GM12878 (cell line): Measurements from ENCODE around the gene NFATC1. TPM values are rescaled to one million over a fixed set of nuclear protein-coding genes. Genes with fewer than 3 reads are reported as not detected.

Source experiments
- ATAC-seq: fragments of 200-7000 bp; cut with Tn5 transposase; 3 replicates; pipeline ENCODE4 v1.9.1; 2020; ENCODE audit warnings: mild to moderate bottlenecking, moderate library complexity
- BruUV-seq: library from RNA; stranded (reverse); fragments of 400-500 nt; replicated peaks from 2 replicates; lab custom pipeline; 2021; lab: Mats Ljungman, UMichigan
- CTCF ChIA-PET: fragments of 300-600 bp; sonication (Branson Sonifier 250); formaldehyde crosslinking; extraction: SDS; loops from one replicate; lab custom pipeline; 2021; ENCODE audit warnings: inconsistent platforms; lab: Yijun Ruan, JAX
- POLR2A ChIA-PET: fragments of 350-600 bp; formaldehyde crosslinking; extraction: SDS; loops from one replicate; lab custom pipeline; 2021; ENCODE audit warnings: inconsistent platforms; lab: Charles Lee
- RAD21 ChIA-PET: fragments of 300-600 bp; sonication (Branson Sonifier 250); formaldehyde crosslinking; loops from one replicate; lab custom pipeline; 2023; ENCODE audit warnings: antibody characterized with exemption; ENCODE audit not compliant: unreplicated experiment; lab: Charles Lee
- SMC1A ChIA-PET: fragments of 300-600 bp; sonication (Branson Sonifier 250); formaldehyde crosslinking; loops from one replicate; lab custom pipeline; 2023; ENCODE audit not compliant: unreplicated experiment, uncharacterized antibody; lab: Charles Lee
- DNase-seq: peaks from one replicate; pipeline ENCODE4 v3.0.0-alpha.2; 2011; ENCODE audit warnings: low read depth, low spot score
- FAIRE-seq: peaks from 3 replicates; lab custom pipeline; 2011; peaks lifted over from hg19 to GRCh38; lab: Jason Lieb, UNC
- H2AFZ ChIP-seq: 2 replicates; pipeline ENCODE4 v1.6.0; 2011; ENCODE audit warnings: low read depth, low read length, control low read depth; ENCODE audit not compliant: control insufficient read depth
- H3K27ac ChIP-seq: 2 replicates; pipeline ENCODE4 v1.5.1; 2011; ENCODE audit warnings: control low read depth; ENCODE audit not compliant: control insufficient read depth, insufficient read depth
- H3K27me3 ChIP-seq, 2 experiments: replicated peaks in 1 of 2; 2 replicates each; pipeline versions ENCODE4 v1.6.0 to v1.6.1; 2011; ENCODE audit warnings: low read length in 1 of 2; ENCODE audit not compliant: control insufficient read depth in 2 of 2, insufficient read depth in 2 of 2
- H3K36me3 ChIP-seq, 2 experiments: 2 replicates each; pipeline ENCODE4 v1.5.1; 2011; ENCODE audit warnings: low read length in 1 of 2; ENCODE audit not compliant: control insufficient read depth in 2 of 2, insufficient read depth in 2 of 2
- H3K4me1 ChIP-seq: 2 replicates; pipeline ENCODE4 v1.6.1; 2011; ENCODE audit warnings: mild to moderate bottlenecking, low read length, moderate library complexity, mixed read lengths; ENCODE audit not compliant: control insufficient read depth, insufficient read depth
- H3K4me2 ChIP-seq: 2 replicates; pipeline ENCODE4 v1.6.0; 2011; ENCODE audit warnings: control low read depth; ENCODE audit not compliant: control insufficient read depth, insufficient read depth
- H3K4me3 ChIP-seq: fragments of 200-600 bp; sonication (generic); 2 replicates; pipeline ENCODE4 v1.5.1; 2016
- H3K79me2 ChIP-seq: 2 replicates; pipeline ENCODE4 v1.6.0; 2011; ENCODE audit warnings: low read length; ENCODE audit not compliant: control insufficient read depth, insufficient read depth
- H3K9ac ChIP-seq: 2 replicates; pipeline ENCODE4 v1.8.0; 2011; ENCODE audit warnings: low read length, control low read depth, mixed read lengths; ENCODE audit not compliant: control insufficient read depth, insufficient read depth
- H3K9me3 ChIP-seq: replicated peaks from 3 replicates; pipeline ENCODE4 v1.5.1; 2011; ENCODE audit warnings: mild to moderate bottlenecking, low read length; ENCODE audit not compliant: control insufficient read depth, insufficient read depth
- H4K20me1 ChIP-seq: 2 replicates; pipeline ENCODE4 v1.6.0; 2011; ENCODE audit not compliant: control insufficient read depth, insufficient read depth
- ATF7 ChIP-seq: fragments of 450-650 bp; IDR thresholded peaks from 2 replicates; pipeline ENCODE4 v1.6.1; 2016; ENCODE audit warnings: low read depth, mild to moderate bottlenecking
- BCL11A ChIP-seq: IDR thresholded peaks from 2 replicates; pipeline ENCODE4 v1.6.1; 2011; ENCODE audit warnings: low read depth, low read length
- LARP7 ChIP-seq: fragments of 450-650 bp; IDR thresholded peaks from 2 replicates; pipeline ENCODE4 v1.6.1; 2017; ENCODE audit warnings: mild to moderate bottlenecking
- SMC3 ChIP-seq: IDR thresholded peaks from 2 replicates; pipeline ENCODE4 v1.6.1; 2011; ENCODE audit warnings: low read length, improper control_type of control experiment, borderline replicate concordance
- TCF12 ChIP-seq: IDR thresholded peaks from 2 replicates; pipeline ENCODE4 v1.6.1; 2011; ENCODE audit warnings: low read depth, mild to moderate bottlenecking, low read length
- TCF7 ChIP-seq: IDR thresholded peaks from 2 replicates; pipeline ENCODE4 v1.6.1; 2014; ENCODE audit warnings: antibody characterized with exemption, borderline replicate concordance
- ZBTB11 ChIP-seq: fragments of 450-650 bp; formaldehyde crosslinking; IDR thresholded peaks from 2 replicates; pipeline ENCODE4 v1.5.0; 2022; ENCODE audit warnings: mild to moderate bottlenecking, missing genetic modification characterization
- ZNF217 ChIP-seq: fragments of 450-650 bp; IDR thresholded peaks from 2 replicates; pipeline ENCODE4 v1.6.1; 2017; ENCODE audit warnings: antibody characterized with exemption, mild to moderate bottlenecking
- WGBS: methylation state at CpG from one replicate; pipeline ENCODE4 v1.1.6; 2016; ENCODE audit warnings: low lambda C conversion rate; ENCODE audit not compliant: insufficient replicate concordance, insufficient coverage; ENCODE audit errors: missing lambda C conversion rate; 5-methylcytosine and 5-hydroxymethylcytosine counted together
- in situ Hi-C: fragments of 300-500 bp; cut with MboI; formaldehyde crosslinking; loops from 9 replicates; pipeline ENCODE4 v1.14.3; 2018; ENCODE audit warnings: mixed read lengths
- intact Hi-C: fragments of 100-400 bp; cut with micrococcal nuclease; formaldehyde crosslinking; loops from one replicate; pipeline ENCODE4 v1.14.2; 2022; ENCODE audit not compliant: unreplicated experiment
- polyA plus RNA-seq, 11 experiments: library from polyadenylated mRNA; depleted of rRNA in 4 of 11; unstranded in 6 of 11; stranded (reverse) in 5 of 11; fragments of >200 nt; fragmentation: Nextera tagmentation in 4 of 11; fragmentation: Illumina TruSeq in 1 of 11; extraction: Ambion mirVana in 4 of 11; extraction: Trizol in 1 of 11; gene quantifications; 1 replicate in 1 of 11; 2 replicates in 10 of 11; pipeline versions ENCODE4 v1.2.1 to v1.2.3, GENCODE V29; 2011 to 2016; ENCODE audit warnings: inconsistent platforms in 2 of 11, missing spikeins in 2 of 11, low read depth in 1 of 11
- total RNA-seq, 4 experiments: library from RNA; depleted of rRNA in 3 of 4; stranded (reverse); fragments of >200 nt in 3 of 4; fragmentation: Illumina TruSeq in 1 of 4; extraction: Trizol in 1 of 4; gene quantifications; 2 replicates each; pipeline versions ENCODE4 v1.2.1 to v1.2.3, GENCODE V29; 2013 to 2021
- TF ChIP-seq, protein P1 (sequence below): IDR thresholded peaks from 2 replicates; pipeline ENCODE4 v1.6.1; 2012; ENCODE audit warnings: improper control_type of control experiment, low read depth, low read length; ENCODE audit not compliant: insufficient replicate concordance

The NFATC1 gene
- total and polyA plus RNA-seq, 10 of the 15 experiments (the other 5 are each of a cell fraction or from before 2014, with no cell fraction given): 0.84 to 20.8 (median 5.1) TPM

GRCh38 chr18:79384151-79384807 lies 11.5 kb upstream of the NFATC1 start:
- Histone ChIP-seq H3K4me3 (no peak overlapping the region), H3K79me2 (no peaks in the 10 kb centered on the region), H3K27me3 (no peaks in the 10 kb centered on the region), H3K36me3 (0 out of 4 replicates have a peak, but pooled peaks cover 0 to 2% of the 10 kb centered on the region in 2 experiments), H3K9me3 (no peaks in the 10 kb centered on the region), H3K9ac (no peak overlapping the region), H3K4me2 (no peak overlapping the region), H3K4me1 (no peaks in the 10 kb centered on the region), H2AFZ (no peak overlapping the region), H4K20me1 (no peaks in the 10 kb centered on the region), H3K27ac (no peak overlapping the region)
- ChIA-PET RAD21 (interaction anchor here (1.0 to 1.3 kb wide), 3 partner anchors 12 to 258 kb away, joined by 4 to 6 read pairs (median 4); partner anchors contain the start of gene NFATC1), SMC1A (interaction anchor here (0.5 to 1.0 kb wide), 2 partner anchors 7 to 144 kb away, joined by 3 read pairs; no protein-coding TSS in a partner anchor), POLR2A (no interaction called here), CTCF (interaction anchor here (0.9 to 1.5 kb wide), 3 partner anchors 9 to 259 kb away, joined by 3 to 4 read pairs (median 4); no protein-coding TSS in a partner anchor)
- 30% methylated on average over 17 of the region's 17 CpGs for WGBS
- DNase-seq (no peak), ATAC-seq (no peak), FAIRE-seq (no peak)
- no TSS peak for BruUV-seq
- TF ChIP-seq TCF7 (no peak), ATF7 (no peak), ZNF217 (no peak), SMC3 (no peak), TCF12 (no peak), LARP7 (no peak), BCL11A (no peak), ZBTB11 (CRISPR knock-in tag) (no peak)
- TF ChIP-seq, protein P1, sequence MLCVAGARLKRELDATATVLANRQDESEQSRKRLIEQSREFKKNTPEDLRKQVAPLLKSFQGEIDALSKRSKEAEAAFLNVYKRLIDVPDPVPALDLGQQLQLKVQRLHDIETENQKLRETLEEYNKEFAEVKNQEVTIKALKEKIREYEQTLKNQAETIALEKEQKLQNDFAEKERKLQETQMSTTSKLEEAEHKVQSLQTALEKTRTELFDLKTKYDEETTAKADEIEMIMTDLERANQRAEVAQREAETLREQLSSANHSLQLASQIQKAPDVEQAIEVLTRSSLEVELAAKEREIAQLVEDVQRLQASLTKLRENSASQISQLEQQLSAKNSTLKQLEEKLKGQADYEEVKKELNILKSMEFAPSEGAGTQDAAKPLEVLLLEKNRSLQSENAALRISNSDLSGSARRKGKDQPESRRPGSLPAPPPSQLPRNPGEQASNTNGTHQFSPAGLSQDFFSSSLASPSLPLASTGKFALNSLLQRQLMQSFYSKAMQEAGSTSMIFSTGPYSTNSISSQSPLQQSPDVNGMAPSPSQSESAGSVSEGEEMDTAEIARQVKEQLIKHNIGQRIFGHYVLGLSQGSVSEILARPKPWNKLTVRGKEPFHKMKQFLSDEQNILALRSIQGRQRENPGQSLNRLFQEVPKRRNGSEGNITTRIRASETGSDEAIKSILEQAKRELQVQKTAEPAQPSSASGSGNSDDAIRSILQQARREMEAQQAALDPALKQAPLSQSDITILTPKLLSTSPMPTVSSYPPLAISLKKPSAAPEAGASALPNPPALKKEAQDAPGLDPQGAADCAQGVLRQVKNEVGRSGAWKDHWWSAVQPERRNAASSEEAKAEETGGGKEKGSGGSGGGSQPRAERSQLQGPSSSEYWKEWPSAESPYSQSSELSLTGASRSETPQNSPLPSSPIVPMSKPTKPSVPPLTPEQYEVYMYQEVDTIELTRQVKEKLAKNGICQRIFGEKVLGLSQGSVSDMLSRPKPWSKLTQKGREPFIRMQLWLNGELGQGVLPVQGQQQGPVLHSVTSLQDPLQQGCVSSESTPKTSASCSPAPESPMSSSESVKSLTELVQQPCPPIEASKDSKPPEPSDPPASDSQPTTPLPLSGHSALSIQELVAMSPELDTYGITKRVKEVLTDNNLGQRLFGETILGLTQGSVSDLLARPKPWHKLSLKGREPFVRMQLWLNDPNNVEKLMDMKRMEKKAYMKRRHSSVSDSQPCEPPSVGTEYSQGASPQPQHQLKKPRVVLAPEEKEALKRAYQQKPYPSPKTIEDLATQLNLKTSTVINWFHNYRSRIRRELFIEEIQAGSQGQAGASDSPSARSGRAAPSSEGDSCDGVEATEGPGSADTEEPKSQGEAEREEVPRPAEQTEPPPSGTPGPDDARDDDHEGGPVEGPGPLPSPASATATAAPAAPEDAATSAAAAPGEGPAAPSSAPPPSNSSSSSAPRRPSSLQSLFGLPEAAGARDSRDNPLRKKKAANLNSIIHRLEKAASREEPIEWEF: no peak
- in situ Hi-C loops (no loop called here), intact Hi-C loops (no loop called here)
